Muscle layer of duodenum (tissue), 2 donors: Measurements from ENCODE around the gene ST3GAL4.

Experiments
- H3K27ac ChIP-seq: one replicate; pipeline ENCODE4 v1.7.0; 2013; ENCODE audit warnings: mild to moderate bottlenecking, low read length
- H3K27me3 ChIP-seq: one replicate; pipeline ENCODE4 v1.7.0; 2013; ENCODE audit warnings: low read depth, mild to moderate bottlenecking, control low read depth, low read length
- H3K36me3 ChIP-seq, 2 donors: one replicate each; pipeline ENCODE4 v1.7.0; 2013; ENCODE audit warnings: low read length in 2 of 2, control low read depth in 1 of 2, mild to moderate bottlenecking in 1 of 2; ENCODE audit not compliant: insufficient read depth in 2 of 2, control insufficient read depth in 1 of 2
- H3K4me1 ChIP-seq, 2 donors: one replicate each; pipeline ENCODE4 v1.7.0; 2013; ENCODE audit warnings: low read length in 2 of 2, mild to moderate bottlenecking in 2 of 2, control low read depth in 1 of 2, moderate library complexity in 1 of 2; ENCODE audit not compliant: insufficient read depth in 2 of 2, control insufficient read depth in 1 of 2
- H3K4me3 ChIP-seq, 2 donors: one replicate each; pipeline ENCODE4 v1.7.0; 2013; ENCODE audit warnings: low read length in 2 of 2, low read depth in 1 of 2, mild to moderate bottlenecking in 1 of 2
- H3K9me3 ChIP-seq, 2 donors: one replicate each; pipeline ENCODE4 v1.7.0; 2013; ENCODE audit warnings: low read length in 2 of 2, control low read depth in 1 of 2, mild to moderate bottlenecking in 1 of 2; ENCODE audit not compliant: control insufficient read depth in 1 of 2
- donor health status: healthy.

ST3GAL4 gene

GRCh38 chr11:126433244-126433846 is 77.9 kb downstream of the ST3GAL4 start:
- H3K4me3 ChIP-seq: no peak overlapping the region
- no peaks in the 10 kb centered on the region for H3K9me3 ChIP-seq
- H3K36me3 ChIP-seq: no peaks in the 10 kb centered on the region
- no peaks in the 10 kb centered on the region for H3K27me3 ChIP-seq
- peaks cover 0 to 5% of the 10 kb centered on the region in 2 donors for H3K4me1 ChIP-seq
- H3K27ac ChIP-seq: no peak overlapping the region

- Histone ChIP-seq H3K4me1 (peaks cover 0 to 5% of the 10 kb centered on the region in 2 donors), H3K27me3 (no peaks in the 10 kb centered on the region), H3K4me3 (no peak overlapping the region), H3K36me3 (no peaks in the 10 kb centered on the region), H3K27ac (no peak overlapping the region), H3K9me3 (no peaks in the 10 kb centered on the region)
Measured at GRCh38 chr11:126433989-126434949, 78.8 kb downstream of the ST3GAL4 start.

GRCh38 chr11:126434950-126435335 is 79.5 kb downstream of the ST3GAL4 start:
- H3K27ac ChIP-seq: no peak overlapping the region
- peaks cover 0 to 5% of the 10 kb centered on the region in 2 donors for H3K4me1 ChIP-seq
- no peaks in the 10 kb centered on the region for H3K27me3 ChIP-seq
- H3K36me3 ChIP-seq: no peaks in the 10 kb centered on the region
- H3K4me3 ChIP-seq: no peak overlapping the region
- no peaks in the 10 kb centered on the region for H3K9me3 ChIP-seq

- H3K36me3 ChIP-seq: no peaks in the 10 kb centered on the region
- H3K27me3 ChIP-seq: peaks cover 2% of the 10 kb centered on the region
- H3K4me1 ChIP-seq: peaks cover 0 to 5% of the 10 kb centered on the region in 2 donors
- H3K9me3 ChIP-seq: no peaks in the 10 kb centered on the region
- H3K4me3 ChIP-seq: no peak overlapping the region
- H3K27ac ChIP-seq: no peak overlapping the region
Measured at GRCh38 chr11:126436209-126436755, 80.8 kb downstream of the ST3GAL4 start.

GRCh38 chr11:126437731-126438130 is 82.2 kb downstream of the ST3GAL4 start:
- Histone ChIP-seq H3K36me3 (no peaks in the 10 kb centered on the region), H3K27ac (no peak overlapping the region), H3K4me3 (no peak overlapping the region), H3K27me3 (peaks cover 4% of the 10 kb centered on the region), H3K9me3 (no peaks in the 10 kb centered on the region), H3K4me1 (no peaks in the 10 kb centered on the region)

GRCh38 chr11:126438272-126438671 is 82.8 kb downstream of the ST3GAL4 start:
- H3K4me1 ChIP-seq: no peaks in the 10 kb centered on the region
- H3K27ac ChIP-seq: no peak overlapping the region
- no peak overlapping the region for H3K4me3 ChIP-seq
- no peaks in the 10 kb centered on the region for H3K36me3 ChIP-seq
- H3K27me3 ChIP-seq: peaks cover 4% of the 10 kb centered on the region
- no peaks in the 10 kb centered on the region for H3K9me3 ChIP-seq

GRCh38 chr11:126438691-126439090 is 83.2 kb downstream of the ST3GAL4 start:
- Histone ChIP-seq H3K36me3 (no peaks in the 10 kb centered on the region), H3K4me3 (no peak overlapping the region), H3K27me3 (peaks cover 4% of the 10 kb centered on the region), H3K4me1 (no peaks in the 10 kb centered on the region), H3K9me3 (no peaks in the 10 kb centered on the region), H3K27ac (no peak overlapping the region)

- no peak overlapping the region for H3K27ac ChIP-seq
- no peak overlapping the region for H3K4me3 ChIP-seq
- no peaks in the 10 kb centered on the region for H3K9me3 ChIP-seq
- no peaks in the 10 kb centered on the region for H3K36me3 ChIP-seq
- H3K4me1 ChIP-seq: no peaks in the 10 kb centered on the region
- H3K27me3 ChIP-seq: peaks cover 4% of the 10 kb centered on the region
Measured at GRCh38 chr11:126440276-126440675, 84.8 kb downstream of the ST3GAL4 start.

- H3K4me3 ChIP-seq: no peak overlapping the region
- H3K4me1 ChIP-seq: no peaks in the 10 kb centered on the region
- H3K27ac ChIP-seq: no peak overlapping the region
Measured at GRCh38 chr11:126440792-126441514, 85.5 kb downstream of the ST3GAL4 start.

GRCh38 chr11:126443120-126443519 is 87.6 kb downstream of the ST3GAL4 start:
- Histone ChIP-seq H3K27me3 (peaks cover 4% of the 10 kb centered on the region), H3K36me3 (no peaks in the 10 kb centered on the region), H3K27ac (no peak overlapping the region), H3K4me3 (no peak overlapping the region), H3K4me1 (no peaks in the 10 kb centered on the region), H3K9me3 (no peaks in the 10 kb centered on the region)

More at GRCh38 chr11:126440792-126441514, 85.5 kb downstream of the ST3GAL4 start:
- Histone ChIP-seq H3K27me3 (peaks cover 4% of the 10 kb centered on the region), H3K36me3 (no peaks in the 10 kb centered on the region), H3K9me3 (no peaks in the 10 kb centered on the region)

- no peak overlapping the region for H3K27ac ChIP-seq
- H3K4me3 ChIP-seq: no peak overlapping the region
- peaks cover 4% of the 10 kb centered on the region for H3K27me3 ChIP-seq
- H3K9me3 ChIP-seq: no peaks in the 10 kb centered on the region
- H3K36me3 ChIP-seq: no peaks in the 10 kb centered on the region
- H3K4me1 ChIP-seq: no peaks in the 10 kb centered on the region
Measured at GRCh38 chr11:126444072-126444471, 88.6 kb downstream of the ST3GAL4 start.
